ENCODE measurements around the gene ACTN3.

ACTN3 gene

GRCh38 chr11:66561178-66561974 is 14.7 kb downstream of the ACTN3 start:
- H3K9me3 ChIP-seq (ENCODE audit: insufficient read depth, low read length, severe bottlenecking) = no peaks in the 10 kb centered on the region
- H3K27me3 ChIP-seq (ENCODE audit: insufficient read depth, low read length, poor library complexity) = no peaks in the 10 kb centered on the region
- H3K4me1 ChIP-seq (ENCODE audit: insufficient read depth, low read length) = no peaks in the 10 kb centered on the region
- no peak overlapping the region for H3K4me3 ChIP-seq (ENCODE audit: low read depth in 1 of 2, low read length in 2 of 2)
- H3K4me2 ChIP-seq (ENCODE audit: insufficient read depth, low read length) = no peak overlapping the region
- ATAC-seq (ENCODE audit: insufficient read depth, low read depth) = no peak
- H2AFZ ChIP-seq (ENCODE audit: low read depth, low read length) = no peak overlapping the region
- H3K27ac ChIP-seq (ENCODE audit: low read length) = no peak overlapping the region
- H3K9ac ChIP-seq (ENCODE audit: low read depth, low read length) = no peak overlapping the region
- TF ChIP-seq EZH2 (IDR thresholded peaks at IDR 0.05; ENCODE audit: borderline replicate concordance, low read depth, low read length, severe bottlenecking) = no peak
- no peak for TF ChIP-seq CTCF (IDR thresholded peaks at IDR 0.05; ENCODE audit: borderline replicate concordance, extremely low read depth, low read length, poor library complexity, severe bottlenecking)
- H3K36me3 ChIP-seq (ENCODE audit: insufficient read depth, low read length) = no peaks in the 10 kb centered on the region
- H4K20me1 ChIP-seq (ENCODE audit: insufficient read depth, low read length) = no peaks in the 10 kb centered on the region
- no peaks in the 10 kb centered on the region for H3K79me2 ChIP-seq (ENCODE audit: insufficient read depth, low read length)
- DNase-seq = no peak

- Histone ChIP-seq H3K4me1 (ENCODE audit: insufficient read depth, low read length) (no peaks in the 10 kb centered on the region), H3K36me3 (ENCODE audit: insufficient read depth, low read length) (no peaks in the 10 kb centered on the region), H3K27ac (ENCODE audit: low read length) (no peak overlapping the region), H2AFZ (ENCODE audit: low read depth, low read length) (no peak overlapping the region), H3K9ac (ENCODE audit: low read depth, low read length) (no peak overlapping the region), H3K9me3 (ENCODE audit: insufficient read depth, low read length, severe bottlenecking) (no peaks in the 10 kb centered on the region), H3K4me3 (ENCODE audit: low read depth in 1 of 2, low read length in 2 of 2) (no peak overlapping the region), H4K20me1 (ENCODE audit: insufficient read depth, low read length) (no peaks in the 10 kb centered on the region), H3K4me2 (ENCODE audit: insufficient read depth, low read length) (no peak overlapping the region), H3K27me3 (ENCODE audit: insufficient read depth, low read length, poor library complexity) (no peaks in the 10 kb centered on the region), H3K79me2 (ENCODE audit: insufficient read depth, low read length) (no peaks in the 10 kb centered on the region)
- ATAC-seq (ENCODE audit: insufficient read depth, low read depth) = no peak
- TF ChIP-seq CTCF (IDR thresholded peaks at IDR 0.05; ENCODE audit: borderline replicate concordance, extremely low read depth, low read length, poor library complexity, severe bottlenecking) (no peak), EZH2 (IDR thresholded peaks at IDR 0.05; ENCODE audit: borderline replicate concordance, low read depth, low read length, severe bottlenecking) (no peak)
- DNase-seq = no peak
Measured at GRCh38 chr11:66561975-66562248, 15.2 kb downstream of the ACTN3 start.

GRCh38 chr11:66562275-66562674 is 15.6 kb downstream of the ACTN3 start:
- Histone ChIP-seq H3K36me3 (ENCODE audit: insufficient read depth, low read length) (no peaks in the 10 kb centered on the region), H3K79me2 (ENCODE audit: insufficient read depth, low read length) (no peaks in the 10 kb centered on the region), H3K27ac (ENCODE audit: low read length) (no peak overlapping the region), H3K9me3 (ENCODE audit: insufficient read depth, low read length, severe bottlenecking) (no peaks in the 10 kb centered on the region), H4K20me1 (ENCODE audit: insufficient read depth, low read length) (no peaks in the 10 kb centered on the region), H3K9ac (ENCODE audit: low read depth, low read length) (no peak overlapping the region), H3K27me3 (ENCODE audit: insufficient read depth, low read length, poor library complexity) (no peaks in the 10 kb centered on the region), H3K4me2 (ENCODE audit: insufficient read depth, low read length) (no peak overlapping the region), H3K4me1 (ENCODE audit: insufficient read depth, low read length) (no peaks in the 10 kb centered on the region), H3K4me3 (ENCODE audit: low read depth in 1 of 2, low read length in 2 of 2) (no peak overlapping the region), H2AFZ (ENCODE audit: low read depth, low read length) (no peak overlapping the region)
- no peak for ATAC-seq (ENCODE audit: insufficient read depth, low read depth)
- DNase-seq = no peak
- TF ChIP-seq EZH2 (IDR thresholded peaks at IDR 0.05; ENCODE audit: borderline replicate concordance, low read depth, low read length, severe bottlenecking) = no peak

- ATAC-seq (ENCODE audit: insufficient read depth, low read depth) (no peak), DNase-seq (no peak)
- H2AFZ ChIP-seq (ENCODE audit: low read depth, low read length) = no peak overlapping the region
- no peaks in the 10 kb centered on the region for H3K9me3 ChIP-seq (ENCODE audit: insufficient read depth, low read length, severe bottlenecking)
- H3K4me2 ChIP-seq (ENCODE audit: insufficient read depth, low read length) = no peak overlapping the region
- H3K27ac ChIP-seq (ENCODE audit: low read length) = no peak overlapping the region
- H3K4me3 ChIP-seq (ENCODE audit: low read depth in 1 of 2, low read length in 2 of 2) = no peak overlapping the region
- H3K4me1 ChIP-seq (ENCODE audit: insufficient read depth, low read length) = no peaks in the 10 kb centered on the region
- TF ChIP-seq CTCF (IDR thresholded peaks at IDR 0.05; ENCODE audit: borderline replicate concordance, extremely low read depth, low read length, poor library complexity, severe bottlenecking) (no peak), EZH2 (IDR thresholded peaks at IDR 0.05; ENCODE audit: borderline replicate concordance, low read depth, low read length, severe bottlenecking) (no peak)
- H4K20me1 ChIP-seq (ENCODE audit: insufficient read depth, low read length) = no peaks in the 10 kb centered on the region
- H3K27me3 ChIP-seq (ENCODE audit: insufficient read depth, low read length, poor library complexity) = no peaks in the 10 kb centered on the region
- no peaks in the 10 kb centered on the region for H3K79me2 ChIP-seq (ENCODE audit: insufficient read depth, low read length)
- H3K36me3 ChIP-seq (ENCODE audit: insufficient read depth, low read length) = no peaks in the 10 kb centered on the region
- no peak overlapping the region for H3K9ac ChIP-seq (ENCODE audit: low read depth, low read length)
Measured at GRCh38 chr11:66562907-66563583, 16.3 kb downstream of the ACTN3 start.
